HG03025 (cell line): ENCODE measurements around the gene WNK2.
"Not testable (repeated sequence)": the region's sequence is repeated elsewhere in the genome, so short reads cannot be mapped to it uniquely, and the experiment has no call there.

ENCODE experiments used
- ATAC-seq: cut with Tn5 transposase; IDR thresholded peaks from one replicate; pipeline ENCODE4 v1.9.1; 2021; ENCODE audit warnings: mild to moderate bottlenecking, moderate library complexity; ENCODE audit not compliant: unreplicated experiment, low FRiP score

The WNK2 gene

GRCh38 chr9:93355827-93356226 lies 171.9 kb downstream of the WNK2 start:
- ATAC-seq, result no peak

DNA sequence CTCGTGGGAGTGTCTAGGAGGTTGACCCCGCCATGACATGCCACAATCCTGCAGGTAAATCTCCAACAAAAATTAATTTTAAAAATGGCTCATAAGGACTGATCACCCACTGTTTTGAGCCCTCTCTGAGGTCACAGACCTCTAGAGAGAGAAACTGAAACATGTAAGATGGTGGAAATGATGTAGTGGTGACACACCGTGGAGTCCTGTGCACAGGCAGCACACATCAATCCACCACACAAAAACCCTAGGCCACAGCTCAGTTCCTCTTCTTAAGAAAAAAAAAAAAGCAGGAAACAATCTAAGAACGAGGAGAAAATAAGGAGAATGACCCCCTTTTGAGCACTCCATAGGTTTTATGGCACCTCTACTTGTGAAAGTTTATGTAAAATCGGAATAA lies 173.7 kb downstream of the WNK2 start:
- ATAC-seq, result peak; percentile 49

GRCh38 chr9:93359907-93360306 lies 176.0 kb downstream of the WNK2 start:
- not testable (repeated sequence) for ATAC-seq

- ATAC-seq, result no peak
Measured at GRCh38 chr9:93361995-93362394, 178.1 kb downstream of the WNK2 start.

- no peak for ATAC-seq
Measured at GRCh38 chr9:93364734-93365426, 180.9 kb downstream of the WNK2 start.

GRCh38 chr9:93365427-93366118 lies 181.6 kb downstream of the WNK2 start:
- ATAC-seq, result no peak

DNA sequence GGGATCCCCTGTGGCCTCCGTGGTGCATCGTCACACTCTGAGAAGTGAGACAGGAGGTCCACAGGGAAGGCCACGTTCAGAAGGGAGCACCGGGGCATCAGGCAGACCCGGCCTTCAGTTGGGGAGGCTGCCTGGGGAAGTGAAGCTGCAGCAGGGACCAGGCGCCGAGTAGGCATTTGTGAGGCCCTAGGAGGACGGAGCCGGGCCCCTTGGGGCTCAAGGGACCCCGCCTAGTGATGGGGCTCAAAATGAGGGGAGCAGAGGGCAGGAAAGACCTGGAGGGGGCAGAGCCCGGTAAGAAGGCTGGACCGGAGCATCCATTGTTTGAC lies 182.1 kb downstream of the WNK2 start:
- ATAC-seq, result no peak

- not testable (repeated sequence) for ATAC-seq
Measured at GRCh38 chr9:93366486-93366885, 182.5 kb downstream of the WNK2 start.

DNA sequence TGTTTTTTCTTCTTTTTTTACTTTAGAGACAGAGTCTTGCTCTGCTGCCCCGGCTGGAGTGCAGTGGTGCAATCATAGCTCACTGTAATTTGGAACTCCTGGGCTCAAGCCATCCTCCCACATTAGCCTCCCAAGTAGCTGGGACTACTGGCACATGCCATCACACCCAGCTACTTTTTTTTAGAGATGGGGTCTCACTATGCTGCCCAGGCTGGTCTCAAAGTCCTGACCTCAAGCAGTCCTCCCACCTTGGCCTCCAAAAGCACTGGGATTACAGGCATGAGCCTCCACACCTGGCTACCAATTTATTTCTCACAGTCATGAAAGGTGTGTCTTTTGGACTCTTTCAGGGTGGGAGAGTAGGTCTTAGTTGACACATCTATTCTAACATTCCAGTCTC lies 184.5 kb downstream of the WNK2 start:
- no peak for ATAC-seq

- ATAC-seq, result no peak
Measured at GRCh38 chr9:93369686-93370085, 185.7 kb downstream of the WNK2 start.
